GM23248 (cell line): ENCODE measurements around the gene PCDH10. TPM values are rescaled to one million over a fixed set of nuclear protein-coding genes. Genes with fewer than 3 reads are reported as not detected.

ENCODE experiments used
- DNase-seq: peaks from one replicate; pipeline ENCODE4 v3.0.0-alpha.2; 2015
- H2AFZ ChIP-seq: fragments of 200-600 bp; sonication (generic); 2 replicates; pipeline ENCODE4 v1.6.1; 2016; ENCODE audit warnings: antibody characterized with exemption
- H3F3A ChIP-seq: fragments of 200-600 bp; sonication (generic); 2 replicates; pipeline ENCODE4 v1.6.1; 2016; ENCODE audit warnings: mild to moderate bottlenecking, antibody characterized with exemption, mixed run types; ENCODE audit not compliant: insufficient read depth
- H3K27ac ChIP-seq: fragments of 200-600 bp; sonication (generic); 2 replicates; pipeline ENCODE4 v1.5.1; 2016; ENCODE audit warnings: mild to moderate bottlenecking
- H3K27me3 ChIP-seq: fragments of 200-600 bp; sonication (generic); replicated peaks from 2 replicates; pipeline ENCODE4 v1.6.1; 2016; ENCODE audit warnings: mild to moderate bottlenecking; ENCODE audit not compliant: insufficient read depth
- H3K36me3 ChIP-seq: fragments of 200-600 bp; sonication (generic); 2 replicates; pipeline ENCODE4 v1.6.1; 2016; ENCODE audit warnings: low read depth, mild to moderate bottlenecking
- H3K4me1 ChIP-seq: fragments of 200-600 bp; sonication (generic); 2 replicates; pipeline ENCODE4 v1.6.1; 2016; ENCODE audit warnings: mild to moderate bottlenecking; ENCODE audit not compliant: insufficient read depth
- H3K4me2 ChIP-seq: fragments of 200-600 bp; sonication (generic); one replicate; pipeline ENCODE4 v1.6.1; 2016; ENCODE audit warnings: mild to moderate bottlenecking; ENCODE audit not compliant: unreplicated experiment
- H3K4me3 ChIP-seq: fragments of 200-600 bp; sonication (generic); 2 replicates; pipeline ENCODE4 v1.5.1; 2016; ENCODE audit warnings: mild to moderate bottlenecking
- H3K79me2 ChIP-seq: fragments of 200-600 bp; sonication (generic); 2 replicates; pipeline ENCODE4 v1.6.1; 2016; ENCODE audit warnings: mild to moderate bottlenecking; ENCODE audit not compliant: insufficient read depth
- H3K9ac ChIP-seq: fragments of 200-600 bp; sonication (generic); 2 replicates; pipeline ENCODE4 v1.6.1; 2016; ENCODE audit warnings: mild to moderate bottlenecking
- H3K9me2 ChIP-seq: fragments of 200-600 bp; sonication (generic); 2 replicates; pipeline ENCODE4 v1.6.1; 2016; ENCODE audit warnings: mixed run types, mild to moderate bottlenecking, moderate library complexity; ENCODE audit not compliant: insufficient read depth
- H3K9me3 ChIP-seq: fragments of 200-600 bp; sonication (generic); one replicate; pipeline ENCODE4 v1.6.1; 2017; ENCODE audit warnings: low read depth
- H4K20me1 ChIP-seq: fragments of 200-600 bp; sonication (generic); 2 replicates; pipeline ENCODE4 v1.6.0; 2016; ENCODE audit not compliant: insufficient read depth
- EZH2 ChIP-seq: fragments of 200-600 bp; sonication (generic); IDR thresholded peaks from 2 replicates; pipeline ENCODE4 v1.6.1; 2018; ENCODE audit warnings: antibody characterized with exemption, mild to moderate bottlenecking; ENCODE audit not compliant: insufficient read depth, poor library complexity, severe bottlenecking
- EZH2phosphoT487 ChIP-seq: fragments of 200-600 bp; sonication (generic); IDR thresholded peaks from 2 replicates; pipeline ENCODE4 v1.6.1; 2018; ENCODE audit warnings: antibody characterized with exemption, moderate library complexity, mild to moderate bottlenecking, low read depth; ENCODE audit not compliant: insufficient read depth
- WGBS, 2 experiments: methylation state at CpG; one replicate each; pipeline ENCODE4 v1.1.6; 2015 to 2017; ENCODE audit warnings: low lambda C conversion rate in 2 of 2, low coverage in 1 of 2; ENCODE audit errors: missing lambda C conversion rate in 2 of 2; 5-methylcytosine and 5-hydroxymethylcytosine counted together
- in situ Hi-C: fragments of 300-500 bp; cut with MboI; formaldehyde crosslinking; loops from 2 replicates; pipeline ENCODE4 v1.15.0; 2020
- polyA plus RNA-seq: library from polyadenylated mRNA; unstranded; fragments of >200 nt; fragmentation: Nextera tagmentation; extraction: Ambion mirVana; gene quantifications from 2 replicates; pipeline ENCODE4 v1.2.1, GENCODE V29; 2016
- total RNA-seq: library from RNA; depleted of rRNA; stranded (reverse); fragments of >200 nt; shearing (Covaris generic); gene quantifications from 2 replicates; pipeline ENCODE4 v1.2.3, GENCODE V29; 2014

The PCDH10 gene
- total and polyA plus RNA-seq, 2 experiments from 2014 or later: 0.08 to 0.11 TPM

DNA sequence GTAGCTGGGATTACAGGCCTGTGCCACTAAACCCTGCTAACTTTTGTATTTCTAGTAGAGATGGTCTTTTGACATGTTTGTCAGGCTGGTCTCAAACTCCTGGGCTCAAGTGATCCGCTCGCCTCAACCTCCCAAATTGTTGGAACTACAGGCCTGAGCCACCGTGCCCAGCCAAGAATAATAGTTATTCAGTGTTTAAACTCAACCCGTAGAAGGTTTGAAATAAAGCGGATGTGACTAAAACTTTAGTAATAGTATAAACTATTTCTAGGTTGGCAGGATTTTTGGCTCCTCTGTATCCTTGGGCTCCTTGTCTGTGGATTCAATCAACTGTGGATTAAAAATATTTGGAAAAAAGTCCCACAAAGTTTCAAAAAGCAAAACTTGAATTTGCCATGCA, 37.8 kb downstream of the PCDH10 start:
- no peak overlapping the region for H2AFZ ChIP-seq
- no peaks in the 10 kb centered on the region for H3K9me2 ChIP-seq
- H4K20me1 ChIP-seq: no peaks in the 10 kb centered on the region
- no peak overlapping the region for H3K4me2 ChIP-seq
- H3K9ac ChIP-seq: no peak overlapping the region
- H3F3A ChIP-seq: no peaks in the 10 kb centered on the region
- in situ Hi-C loops: no loop called here
- no peaks in the 10 kb centered on the region for H3K36me3 ChIP-seq
- no peaks in the 10 kb centered on the region for H3K79me2 ChIP-seq
- DNase-seq: peak; percentile 38
- H3K27me3 ChIP-seq: no peaks in the 10 kb centered on the region
- H3K9me3 ChIP-seq: no peaks in the 10 kb centered on the region
- no peak for TF ChIP-seq EZH2
- no peak for TF ChIP-seq EZH2phosphoT487
- H3K4me3 ChIP-seq: no peak overlapping the region
- 56 to 57% methylated on average over 5 of the region's 5 CpGs for WGBS, 2 experiments
- no peaks in the 10 kb centered on the region for H3K4me1 ChIP-seq
- H3K27ac ChIP-seq: no peak overlapping the region

DNA sequence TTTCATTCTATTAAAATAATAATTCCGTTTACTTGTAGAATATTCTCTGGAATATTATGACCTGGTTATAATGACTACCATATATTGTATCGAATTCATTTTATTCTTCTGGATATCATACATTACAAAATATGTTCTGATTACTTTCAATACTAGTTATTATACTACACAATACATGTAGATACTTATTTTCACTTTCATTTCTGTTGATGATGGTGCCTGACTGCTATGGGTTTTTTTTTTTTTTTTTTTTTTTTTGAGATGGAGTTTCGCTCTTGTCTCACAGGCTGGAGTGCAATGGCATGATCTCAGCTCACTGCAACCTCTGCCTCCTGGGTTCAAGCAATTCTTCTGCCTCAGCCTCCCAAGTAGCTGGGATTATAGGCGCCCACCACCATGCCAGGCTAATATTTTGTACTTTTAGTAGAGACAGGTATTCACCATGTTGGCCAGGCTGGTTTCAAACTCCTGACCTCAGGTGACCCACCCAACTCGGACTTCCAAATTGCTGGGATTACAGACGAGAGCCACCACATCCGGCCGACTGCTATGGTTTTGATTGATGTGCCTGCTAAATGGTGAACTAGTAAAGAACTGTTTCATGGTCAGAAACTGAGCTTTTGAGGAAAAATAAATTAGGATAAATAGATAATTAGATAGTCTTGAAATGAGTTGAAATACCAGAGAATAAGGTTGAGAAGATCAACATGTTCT, 39.5 kb downstream of the PCDH10 start:
- Histone ChIP-seq H3K9me2 (no peaks in the 10 kb centered on the region), H2AFZ (peak overlapping the region; percentile 16; the same call in 1 of the 2 replicates), H3K79me2 (no peaks in the 10 kb centered on the region), H3K4me3 (no peak overlapping the region), H3K27me3 (no peaks in the 10 kb centered on the region), H3K9ac (no peak overlapping the region), H3K36me3 (no peaks in the 10 kb centered on the region), H3F3A (no peaks in the 10 kb centered on the region), H3K4me2 (no peak overlapping the region), H3K4me1 (no peaks in the 10 kb centered on the region), H3K9me3 (no peaks in the 10 kb centered on the region), H3K27ac (no peak overlapping the region), H4K20me1 (no peaks in the 10 kb centered on the region)
- TF ChIP-seq EZH2 (no peak), EZH2phosphoT487 (no peak)
- in situ Hi-C loops: no loop called here
- WGBS, 2 experiments: 27 to 30% methylated on average over 8 of the region's 8 CpGs
- DNase-seq: no peak

DNA sequence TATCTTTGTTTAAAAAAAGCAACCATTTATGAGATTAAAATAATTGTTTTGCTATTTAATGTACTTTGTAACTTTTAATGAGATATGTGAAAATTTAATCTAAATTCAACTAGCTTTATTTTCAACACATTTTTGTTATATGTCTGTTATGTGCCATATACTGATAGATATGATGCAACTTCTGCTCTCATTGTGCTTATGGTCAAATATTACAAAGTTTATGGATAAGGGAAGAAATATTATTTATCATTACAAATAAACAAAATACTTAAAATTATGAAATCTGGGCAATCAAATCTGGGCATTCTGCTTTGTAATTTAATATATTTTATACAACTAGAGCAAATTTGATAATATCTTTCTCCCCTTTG, 40.0 kb downstream of the PCDH10 start:
- TF ChIP-seq EZH2 (no peak), EZH2phosphoT487 (no peak)

DNA sequence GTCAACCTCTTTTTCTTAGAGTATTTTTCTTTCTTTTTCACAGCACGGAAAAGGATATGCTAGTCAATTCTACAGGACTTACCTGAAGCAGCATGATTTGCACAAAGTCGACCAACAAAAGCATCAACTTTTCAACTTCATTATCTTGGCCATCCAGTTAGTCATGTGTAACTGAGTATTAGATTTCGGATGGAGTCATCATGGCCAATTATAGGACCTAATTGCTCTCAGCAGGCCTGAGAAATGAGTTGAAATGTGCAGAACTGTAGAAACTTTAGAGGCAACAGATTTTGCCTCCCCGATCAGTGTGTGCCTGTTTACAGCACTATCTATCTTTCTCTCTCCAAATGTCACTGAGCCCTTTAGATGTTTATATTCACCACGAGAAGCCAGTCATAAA, 41.0 kb downstream of the PCDH10 start:
- 14 to 17% methylated on average over 5 of the region's 5 CpGs for WGBS, 2 experiments
- H3K4me3 ChIP-seq: no peak overlapping the region
- no peaks in the 10 kb centered on the region for H3F3A ChIP-seq
- no peaks in the 10 kb centered on the region for H4K20me1 ChIP-seq
- H3K79me2 ChIP-seq: no peaks in the 10 kb centered on the region
- peak; percentile 1 for DNase-seq
- TF ChIP-seq EZH2phosphoT487 (no peak), EZH2 (no peak)
- H3K4me2 ChIP-seq: no peak overlapping the region
- no peaks in the 10 kb centered on the region for H3K27me3 ChIP-seq
- no peaks in the 10 kb centered on the region for H3K4me1 ChIP-seq
- H3K36me3 ChIP-seq: no peaks in the 10 kb centered on the region
- in situ Hi-C loops: no loop called here
- no peak overlapping the region for H3K27ac ChIP-seq
- no peaks in the 10 kb centered on the region for H3K9me2 ChIP-seq
- H3K9ac ChIP-seq: no peak overlapping the region
- no peak overlapping the region for H2AFZ ChIP-seq
- no peaks in the 10 kb centered on the region for H3K9me3 ChIP-seq

More for the DNA sequence above, 40.0 kb downstream of the PCDH10 start:
- H3K9me3 ChIP-seq: no peaks in the 10 kb centered on the region
- no peak overlapping the region for H3K4me3 ChIP-seq
- H3K27ac ChIP-seq: no peak overlapping the region
- H3K9ac ChIP-seq: no peak overlapping the region
- no peak for DNase-seq
- H3K36me3 ChIP-seq: no peaks in the 10 kb centered on the region
- no peaks in the 10 kb centered on the region for H3K79me2 ChIP-seq
- H3K4me2 ChIP-seq: no peak overlapping the region
- H2AFZ ChIP-seq: no peak overlapping the region
- in situ Hi-C loops: no loop called here
- no peaks in the 10 kb centered on the region for H3K9me2 ChIP-seq
- no peaks in the 10 kb centered on the region for H3F3A ChIP-seq
- H3K27me3 ChIP-seq: no peaks in the 10 kb centered on the region
- H4K20me1 ChIP-seq: no peaks in the 10 kb centered on the region
- H3K4me1 ChIP-seq: no peaks in the 10 kb centered on the region
